GM13976 (cell line): Measurements from ENCODE around the gene PRLR.
"Not testable (repeated sequence)": the region's sequence is repeated elsewhere in the genome, so short reads cannot be mapped to it uniquely, and the experiment has no call there.

ENCODE experiments used
- DNase-seq: peaks from one replicate; pipeline ENCODE4 v3.0.0; 2012; ENCODE audit warnings: low spot score
- CTCF ChIP-seq: IDR thresholded peaks from 2 replicates; pipeline ENCODE4 v1.5.1; 2012; ENCODE audit warnings: borderline replicate concordance, mild to moderate bottlenecking; ENCODE audit not compliant: insufficient read depth; ENCODE audit errors: extremely low read depth, missing control alignments, control extremely low read depth
- in situ Hi-C: fragments of 300-500 bp; cut with MboI; formaldehyde crosslinking; loops from one replicate; pipeline ENCODE4 v1.12.0; 2022; ENCODE audit warnings: low sequenced_read_pairs, mixed read lengths, inconsistent platforms; ENCODE audit not compliant: unreplicated experiment

Gene PRLR

GRCh38 chr5:35044649-35045048, 185.6 kb downstream of the PRLR start:
- DNase-seq: no peak
- in situ Hi-C loops: no loop called here
- TF ChIP-seq CTCF: no peak

- DNase-seq: no peak
Observed at GRCh38 chr5:35042781-35043180, 187.5 kb downstream of the PRLR start.

GRCh38 chr5:35041261-35041660, 189.0 kb downstream of the PRLR start:
- DNase-seq: no peak
- in situ Hi-C loops: no loop called here
- no peak for TF ChIP-seq CTCF

More at GRCh38 chr5:35042781-35043180, 187.5 kb downstream of the PRLR start:
- in situ Hi-C loops: no loop called here
- no peak for TF ChIP-seq CTCF

- no peak for DNase-seq
- in situ Hi-C loops: no loop called here
- no peak for TF ChIP-seq CTCF
Observed at GRCh38 chr5:35038891-35039290, 191.4 kb downstream of the PRLR start.

- in situ Hi-C loops: no loop called here
- no peak for DNase-seq
- TF ChIP-seq CTCF: no peak
Observed at GRCh38 chr5:35036536-35036935, 193.8 kb downstream of the PRLR start.

GRCh38 chr5:35035929-35036328, 194.4 kb downstream of the PRLR start:
- in situ Hi-C loops: not testable (repeated sequence)

GRCh38 chr5:35035271-35035670, 195.0 kb downstream of the PRLR start:
- in situ Hi-C loops: no loop called here
- no peak for TF ChIP-seq CTCF
- no peak for DNase-seq

More at GRCh38 chr5:35035929-35036328, 194.4 kb downstream of the PRLR start:
- DNase-seq: not testable (repeated sequence)

GRCh38 chr5:35032356-35032755, 197.9 kb downstream of the PRLR start:
- no peak for DNase-seq
- in situ Hi-C loops: no loop called here
- no peak for TF ChIP-seq CTCF
